HG03108 (cell line): ENCODE results near the gene RSU1.

Source experiments
- ATAC-seq: cut with Tn5 transposase; IDR thresholded peaks from one replicate; pipeline ENCODE4 v1.9.1; 2021; ENCODE audit warnings: moderate library complexity; ENCODE audit not compliant: unreplicated experiment

The RSU1 gene

GRCh38 chr10:16685551-16685950 lies 131.7 kb downstream of the RSU1 start:
- ATAC-seq, result no peak

GRCh38 chr10:16681521-16681920 lies 135.7 kb downstream of the RSU1 start:
- no peak for ATAC-seq

DNA sequence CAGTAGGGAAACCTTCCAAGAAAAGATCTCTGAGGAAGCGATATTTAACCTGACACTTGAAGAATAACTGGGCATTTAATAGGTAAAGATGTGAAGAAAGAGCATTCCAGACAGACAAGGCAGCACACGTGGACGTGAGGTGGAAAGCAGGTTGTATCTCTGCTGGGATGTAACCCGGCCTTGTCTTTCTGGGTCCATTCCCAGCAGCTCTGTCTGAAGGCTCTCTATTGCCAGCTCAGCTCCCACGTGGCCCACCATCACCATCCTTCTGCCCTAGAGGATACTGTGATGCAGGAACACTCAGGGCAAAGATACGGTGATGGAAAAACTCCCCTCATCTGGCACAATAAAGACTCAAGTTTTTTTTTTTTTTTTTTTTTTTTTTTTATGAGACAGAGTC lies 137.7 kb downstream of the RSU1 start:
- ATAC-seq, result no peak

DNA sequence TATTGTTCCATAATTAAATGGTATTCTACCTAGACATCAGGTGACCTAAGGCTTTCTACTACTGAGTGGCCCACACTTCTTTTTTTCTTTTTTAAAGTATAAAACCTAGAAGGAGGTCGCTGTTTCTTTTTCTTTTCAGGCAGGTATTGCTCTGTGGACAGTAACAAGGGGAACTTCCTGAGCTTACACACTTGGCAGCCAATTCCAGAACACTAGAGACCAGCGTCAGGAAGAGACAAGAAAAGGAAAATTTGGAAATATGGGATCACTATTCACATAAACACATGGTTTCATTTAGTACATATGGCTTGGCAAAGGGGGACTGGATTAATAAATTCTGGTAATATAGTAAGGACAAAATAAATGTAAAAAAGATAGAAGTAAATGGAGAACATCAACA lies 141.9 kb downstream of the RSU1 start:
- ATAC-seq, result no peak

GRCh38 chr10:16674147-16674703 lies 143.0 kb downstream of the RSU1 start:
- ATAC-seq, result no peak

GRCh38 chr10:16673443-16673842 lies 143.8 kb downstream of the RSU1 start:
- ATAC-seq, result no peak

GRCh38 chr10:16663444-16663843 lies 153.8 kb downstream of the RSU1 start:
- no peak for ATAC-seq

DNA sequence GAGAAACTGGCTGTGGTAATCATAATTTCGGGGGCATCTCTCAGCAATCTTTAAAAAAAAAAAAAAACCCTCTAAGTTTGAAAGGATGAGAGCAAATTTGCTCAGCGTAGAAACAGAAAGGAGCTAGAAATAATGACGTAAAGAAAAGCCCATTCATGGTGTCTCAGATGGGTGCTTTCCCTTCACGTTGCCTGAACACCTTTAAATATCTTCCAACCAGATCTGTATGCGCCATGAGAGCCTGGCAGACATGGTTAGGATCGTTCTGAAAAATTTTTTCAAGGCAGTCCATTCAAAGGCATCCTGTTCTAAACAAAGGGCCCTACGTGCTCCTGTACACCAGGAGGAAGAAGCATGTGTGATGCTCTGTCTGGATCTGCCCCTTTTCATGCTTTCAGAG lies 154.3 kb downstream of the RSU1 start:
- ATAC-seq, result no peak

DNA sequence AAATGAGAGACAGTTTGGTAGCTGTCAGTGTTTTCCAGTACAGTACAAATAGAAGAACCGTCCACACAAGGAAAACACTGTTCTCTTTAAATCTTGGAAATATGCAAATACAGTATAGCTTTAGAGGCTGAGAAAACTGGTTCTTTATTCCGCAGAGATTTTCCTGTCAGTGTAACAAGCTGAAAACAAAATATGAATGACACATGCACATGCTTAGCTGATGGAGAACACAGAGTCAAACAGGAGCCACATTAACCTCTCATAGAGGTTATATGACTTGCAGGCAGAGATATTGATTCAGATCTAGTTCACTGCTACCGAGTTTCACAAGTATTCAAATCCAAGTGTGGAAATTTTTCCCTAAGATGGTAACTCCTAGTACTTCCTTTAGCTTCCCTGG lies 160.3 kb downstream of the RSU1 start:
- ATAC-seq, result no peak

- ATAC-seq, result no peak
Observed at GRCh38 chr10:16653224-16653623, 164.0 kb downstream of the RSU1 start.

- no peak for ATAC-seq
Observed at GRCh38 chr10:16652154-16652553, 165.1 kb downstream of the RSU1 start.

DNA sequence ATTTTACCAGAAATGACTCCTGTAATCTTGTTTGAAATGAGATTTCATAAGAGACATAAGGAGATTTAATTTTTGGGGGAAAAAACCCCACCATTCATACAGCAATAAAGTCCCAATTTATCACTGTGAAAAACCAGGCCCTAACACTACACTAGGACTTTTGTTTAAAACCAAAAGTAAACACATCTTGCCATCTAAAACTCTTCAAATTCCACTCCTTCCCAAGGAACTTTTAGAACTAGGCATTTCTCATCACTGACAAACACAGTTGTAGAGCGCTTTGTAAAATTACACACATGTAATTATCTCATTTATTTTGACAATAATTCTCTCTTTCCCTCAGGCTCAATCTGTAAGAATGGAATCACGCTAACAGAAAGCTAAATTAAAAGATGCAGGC lies 167.5 kb downstream of the RSU1 start:
- no peak for ATAC-seq

GRCh38 chr10:16648366-16648765 lies 168.9 kb downstream of the RSU1 start:
- ATAC-seq, result no peak

GRCh38 chr10:16646181-16647059 lies 170.8 kb downstream of the RSU1 start:
- no peak for ATAC-seq

GRCh38 chr10:16644146-16644545 lies 173.1 kb downstream of the RSU1 start:
- ATAC-seq, result no peak

- ATAC-seq, result no peak
Observed at GRCh38 chr10:16643502-16643901, 173.7 kb downstream of the RSU1 start.

DNA sequence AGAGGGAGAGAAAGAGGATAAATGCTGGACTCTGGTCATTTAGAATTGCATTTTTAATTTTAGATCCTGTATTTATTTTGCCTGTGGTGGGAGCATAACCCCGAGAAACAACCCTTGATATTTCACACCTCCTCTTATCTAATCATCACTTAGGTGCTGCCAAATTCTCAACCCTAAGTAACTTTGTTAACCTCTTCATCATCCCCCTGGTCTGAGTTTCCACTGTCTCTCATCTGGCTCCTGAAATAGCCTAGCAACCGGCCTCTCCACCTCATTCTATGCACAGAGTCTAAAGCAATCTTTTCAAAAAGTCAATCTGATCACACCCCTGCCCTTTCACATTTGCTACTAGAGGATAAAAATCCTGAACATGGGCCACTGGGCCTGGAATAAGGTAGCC lies 177.1 kb downstream of the RSU1 start:
- ATAC-seq, result no peak

GRCh38 chr10:16639471-16639870 lies 177.8 kb downstream of the RSU1 start:
- no peak for ATAC-seq

GRCh38 chr10:16632996-16633395 lies 184.2 kb downstream of the RSU1 start:
- no peak for ATAC-seq

DNA sequence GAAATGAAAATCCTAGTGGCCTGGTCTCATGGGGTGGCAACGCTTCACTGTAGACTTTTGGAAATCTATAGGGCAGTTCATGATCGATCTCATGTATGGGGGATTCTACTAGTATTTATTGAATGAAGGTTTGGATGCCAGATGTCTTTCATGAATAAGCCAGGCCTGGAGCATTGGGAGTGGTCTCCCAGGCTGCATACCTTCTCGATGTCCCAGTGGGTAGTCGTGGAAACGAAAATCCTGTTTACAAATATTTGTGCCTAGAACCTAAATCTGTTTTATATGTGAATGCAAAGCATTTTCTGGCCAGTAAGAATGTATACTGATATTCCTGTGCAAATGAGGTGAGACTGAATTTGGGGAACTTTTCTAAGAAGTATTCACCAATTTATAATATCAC lies 190.5 kb downstream of the RSU1 start:
- ATAC-seq, result no peak

- no peak for ATAC-seq
Observed at GRCh38 chr10:16612981-16613355, 204.3 kb downstream of the RSU1 start.

DNA sequence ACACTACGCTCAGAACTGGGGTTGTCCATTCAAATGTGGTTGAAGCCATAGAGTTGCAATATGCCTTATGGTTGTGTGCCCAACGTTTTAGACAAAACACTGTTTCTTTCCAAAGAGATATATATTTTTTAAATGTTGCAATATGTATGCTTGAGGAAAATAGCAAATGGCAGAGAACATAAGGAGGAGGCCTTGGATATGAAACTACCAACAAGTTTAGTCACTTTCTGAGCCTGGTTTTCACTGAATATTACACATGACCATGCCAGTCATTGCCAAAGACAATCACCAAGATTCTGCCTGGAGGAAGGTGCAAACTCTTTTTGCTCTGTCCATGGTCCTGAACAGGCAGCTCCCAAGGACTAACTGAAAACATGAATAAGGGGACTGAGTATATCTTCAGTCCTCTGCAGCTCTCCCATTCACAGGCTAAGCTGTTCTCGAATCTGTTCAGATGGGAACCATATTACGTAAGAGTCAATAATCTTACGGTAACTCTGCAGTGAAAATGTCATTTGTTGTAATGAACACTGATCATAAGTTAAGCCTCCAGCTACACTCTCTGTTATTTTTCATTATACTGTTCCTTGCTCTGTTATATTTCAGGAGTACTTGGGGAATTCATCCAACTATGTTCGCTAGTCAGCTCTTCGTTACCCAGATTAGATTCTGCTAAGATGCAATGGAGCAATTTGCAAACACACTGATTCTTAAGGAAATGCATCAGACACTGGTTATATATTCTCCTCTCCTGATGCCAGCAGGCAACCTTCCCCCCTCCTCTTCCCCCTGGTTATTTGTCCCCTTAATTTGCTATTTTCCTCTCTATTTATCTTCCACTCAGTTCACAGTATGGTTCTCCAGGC lies 204.9 kb downstream of the RSU1 start:
- no peak for ATAC-seq
